Esophagus muscularis mucosa (tissue), 4 donors: Measurements from ENCODE around the gene ZNF22. TPM values are rescaled to one million over a fixed set of nuclear protein-coding genes. Genes with fewer than 3 reads are reported as not detected.

ENCODE experiments used
- DNase-seq: peaks from one replicate; pipeline ENCODE4 v3.0.0-alpha.2; 2017; ENCODE audit errors: extremely low spot score
- H3K27ac ChIP-seq, 4 donors: fragments of 200-600 bp; sonication (generic); replicated peaks in 1 of 4; 1 replicate in 3 of 4; 2 replicates in 1 of 4; pipeline ENCODE4 v1.5.1; 2016 to 2019; ENCODE audit warnings: mild to moderate bottlenecking in 1 of 4
- H3K27me3 ChIP-seq, 4 donors: fragments of 200-600 bp; sonication (generic); one replicate each; pipeline versions ENCODE4 v1.5.1 to v1.6.0; 2016 to 2019
- H3K36me3 ChIP-seq, 4 donors: fragments of 200-600 bp; sonication (generic); one replicate each; pipeline ENCODE4 v1.5.1; 2016 to 2019
- H3K4me1 ChIP-seq, 4 donors: fragments of 200-600 bp; sonication (generic); one replicate each; pipeline ENCODE4 v1.5.1; 2016 to 2019
- H3K4me3 ChIP-seq, 4 donors: fragments of 200-600 bp; sonication (generic); 1 replicate in 2 of 4; 2 replicates in 2 of 4; pipeline ENCODE4 v1.5.1; 2016 to 2019; ENCODE audit warnings: mild to moderate bottlenecking in 4 of 4, moderate library complexity in 1 of 4
- H3K9me3 ChIP-seq, 4 donors: fragments of 200-600 bp; sonication (generic); 1 replicate in 3 of 4; 2 replicates in 1 of 4; pipeline ENCODE4 v1.5.1; 2016 to 2019
- EP300 ChIP-seq: sonication (generic); formaldehyde crosslinking; IDR thresholded peaks from one replicate; pipeline ENCODE4 v1.6.1; 2017; ENCODE audit warnings: antibody characterized with exemption
- POLR2A ChIP-seq: fragments of 450-650 bp; IDR thresholded peaks from one replicate; pipeline ENCODE4 v1.6.1; 2017; ENCODE audit warnings: antibody characterized with exemption, moderate library complexity, mild to moderate bottlenecking, low read depth
- POLR2AphosphoS5 ChIP-seq, 2 donors: sonication (generic); formaldehyde crosslinking; IDR thresholded peaks; one replicate each; pipeline ENCODE4 v1.6.1; 2017; ENCODE audit warnings: antibody characterized with exemption in 2 of 2
- WGBS: methylation state at CpG from one replicate; pipeline ENCODE4 v1.1.5; 2018; 5-methylcytosine and 5-hydroxymethylcytosine counted together
- intact Hi-C: fragments of 100-400 bp; cut with DNase I; formaldehyde crosslinking; loops from one replicate; pipeline ENCODE4 v1.15.1; 2023
- total RNA-seq, 4 donors: library from RNA; depleted of rRNA; stranded (reverse); fragments of >200 nt; gene quantifications; one replicate each; pipeline versions ENCODE4 v1.1.0 to v1.2.1, GENCODE V29; 2016
- TF ChIP-seq, protein P1 (sequence below), 3 experiments: fragments of 200-600 bp in 2 of 3; fragments of 450-650 bp in 1 of 3; sonication (generic) in 2 of 3; IDR thresholded peaks; one replicate each; pipeline ENCODE4 v1.5.1; 2017 to 2019; ENCODE audit warnings: antibody characterized with exemption in 3 of 3, mild to moderate bottlenecking in 2 of 3, moderate library complexity in 1 of 3

Gene ZNF22
- total RNA-seq, 4 donors from 2014 or later, result 17.5 to 24.4 (median 19.5) TPM

DNA sequence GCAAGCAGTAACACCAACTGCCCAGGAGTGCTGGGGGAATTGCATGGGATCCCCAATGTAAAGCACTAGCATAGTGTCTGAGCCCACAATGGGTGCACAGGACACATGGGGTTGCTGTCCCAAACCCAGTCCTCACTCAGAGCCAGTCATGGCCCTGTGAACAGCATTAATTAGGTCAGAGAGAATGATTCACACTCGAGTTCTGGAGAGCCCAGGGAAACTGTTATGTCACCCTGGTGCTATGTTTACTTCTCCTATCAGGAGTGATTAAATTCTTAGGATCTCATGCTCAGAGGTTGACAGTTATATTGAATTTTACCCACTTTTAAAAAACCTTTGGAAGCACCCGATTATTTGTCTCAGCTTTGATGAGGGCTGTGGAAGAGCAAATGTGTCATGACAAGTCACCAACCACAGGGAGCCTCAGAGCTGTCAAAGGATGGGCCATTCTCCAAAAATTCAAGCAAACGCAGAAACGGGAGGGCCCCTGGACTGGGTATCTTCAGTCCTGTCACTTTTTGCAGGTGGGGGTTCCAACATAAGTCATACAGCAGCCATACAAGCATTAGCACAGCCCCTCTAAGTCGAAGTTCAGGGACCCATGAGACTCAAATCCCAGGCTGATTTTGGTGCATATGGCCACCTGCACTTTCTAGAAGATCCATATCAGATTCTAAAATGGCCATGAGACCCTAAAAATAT lies 42.4 kb upstream of the ZNF22 start:
- Histone ChIP-seq H3K36me3 (peaks cover 0 to 20% (median 4%) of the 10 kb centered on the region in 4 donors), H3K4me3 (peak overlapping the region; percentile 72 to 83 (median 72)), H3K27me3 (no peaks in the 10 kb centered on the region), H3K27ac (peak overlapping the region; percentile 87 to 93 (median 90)), H3K4me1 (peaks cover 50 to 64% (median 55%) of the 10 kb centered on the region in 4 donors), H3K9me3 (no peaks in the 10 kb centered on the region)
- peak; percentile 18 to 48 for TF ChIP-seq POLR2AphosphoS5 (IDR thresholded peaks at IDR 0.05)
- TF ChIP-seq, protein P1, sequence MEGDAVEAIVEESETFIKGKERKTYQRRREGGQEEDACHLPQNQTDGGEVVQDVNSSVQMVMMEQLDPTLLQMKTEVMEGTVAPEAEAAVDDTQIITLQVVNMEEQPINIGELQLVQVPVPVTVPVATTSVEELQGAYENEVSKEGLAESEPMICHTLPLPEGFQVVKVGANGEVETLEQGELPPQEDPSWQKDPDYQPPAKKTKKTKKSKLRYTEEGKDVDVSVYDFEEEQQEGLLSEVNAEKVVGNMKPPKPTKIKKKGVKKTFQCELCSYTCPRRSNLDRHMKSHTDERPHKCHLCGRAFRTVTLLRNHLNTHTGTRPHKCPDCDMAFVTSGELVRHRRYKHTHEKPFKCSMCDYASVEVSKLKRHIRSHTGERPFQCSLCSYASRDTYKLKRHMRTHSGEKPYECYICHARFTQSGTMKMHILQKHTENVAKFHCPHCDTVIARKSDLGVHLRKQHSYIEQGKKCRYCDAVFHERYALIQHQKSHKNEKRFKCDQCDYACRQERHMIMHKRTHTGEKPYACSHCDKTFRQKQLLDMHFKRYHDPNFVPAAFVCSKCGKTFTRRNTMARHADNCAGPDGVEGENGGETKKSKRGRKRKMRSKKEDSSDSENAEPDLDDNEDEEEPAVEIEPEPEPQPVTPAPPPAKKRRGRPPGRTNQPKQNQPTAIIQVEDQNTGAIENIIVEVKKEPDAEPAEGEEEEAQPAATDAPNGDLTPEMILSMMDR (IDR thresholded peaks at IDR 0.05), result no peak
- intact Hi-C loops, result no loop called here
- DNase-seq, result no peak
- 43% methylated on average over 5 of the region's 5 CpGs for WGBS

DNA sequence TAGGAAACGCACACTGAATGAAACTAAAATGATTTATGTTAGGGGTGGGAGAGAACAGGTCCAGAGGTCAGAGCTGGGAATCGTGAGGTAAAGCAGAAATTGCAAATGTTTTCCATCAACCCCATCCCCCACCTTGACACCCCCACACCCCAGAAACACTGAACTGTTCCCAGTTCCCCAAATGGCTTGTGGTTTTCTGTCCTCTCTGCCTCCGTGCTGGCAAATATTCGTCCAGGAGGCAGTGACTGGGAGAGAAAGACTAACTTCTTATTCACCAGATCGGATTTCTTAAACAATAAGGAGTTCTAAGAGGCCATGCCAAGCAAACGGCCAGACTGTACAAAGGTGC lies 41.9 kb upstream of the ZNF22 start:
- peaks cover 50 to 67% (median 60%) of the 10 kb centered on the region in 4 donors for H3K4me1 ChIP-seq
- H3K36me3 ChIP-seq, result peaks cover 0 to 14% (median 4%) of the 10 kb centered on the region in 4 donors
- H3K27ac ChIP-seq, result peak overlapping the region; percentile 87 to 93 (median 90)
- H3K4me3 ChIP-seq, result peak overlapping the region; percentile 72 to 83 (median 72)
- TF ChIP-seq POLR2AphosphoS5 (IDR thresholded peaks at IDR 0.05) (no peak), EP300 (no peak), POLR2A (no peak)
- TF ChIP-seq, protein P1 (IDR thresholded peaks at IDR 0.05), result no peak
- H3K27me3 ChIP-seq, result no peaks in the 10 kb centered on the region
- H3K9me3 ChIP-seq, result no peaks in the 10 kb centered on the region
- intact Hi-C loops, result no loop called here
- WGBS, result 2% methylated on average over 6 of the region's 6 CpGs
- DNase-seq, result no peak

DNA sequence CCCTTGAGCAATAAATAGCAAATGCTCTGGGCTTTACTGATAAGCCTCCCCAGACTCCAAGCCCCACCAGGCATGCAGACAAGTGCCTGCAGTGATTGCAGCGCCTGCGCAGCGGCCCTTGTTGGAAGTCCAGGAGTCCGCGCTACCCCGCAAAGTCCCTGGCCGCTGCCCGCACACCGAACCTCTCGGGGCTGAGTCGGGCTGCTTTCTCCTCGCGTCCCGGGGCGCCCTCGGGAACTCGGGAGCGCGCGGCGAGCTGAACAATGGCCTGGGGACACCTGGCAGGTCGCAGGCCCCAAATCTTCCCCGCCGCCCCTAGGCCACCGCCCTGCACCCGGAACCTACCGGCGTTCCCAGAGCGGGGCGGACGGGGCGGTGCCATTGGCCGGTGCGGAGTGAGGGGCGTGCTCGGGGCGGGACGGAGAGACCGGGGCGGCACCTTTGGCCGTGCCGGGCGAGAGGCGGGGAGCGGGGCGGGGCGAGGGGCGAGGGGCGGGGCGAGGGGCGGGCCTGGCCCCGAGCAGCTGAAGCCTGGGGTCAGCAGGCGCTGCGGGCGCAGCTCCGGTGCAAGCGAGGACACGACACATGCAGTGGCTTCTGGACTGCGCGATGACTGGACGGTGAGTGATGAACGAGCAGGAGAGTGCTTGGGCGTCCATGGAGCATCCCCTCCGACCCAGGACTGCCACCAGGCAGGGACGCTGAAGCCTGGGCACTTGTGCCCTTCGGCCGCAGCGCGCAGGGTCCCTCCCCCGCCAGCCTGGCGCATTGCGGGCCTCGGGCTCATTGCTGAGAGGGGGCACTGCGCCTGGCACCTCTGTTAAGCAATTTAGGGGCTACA lies 41.3 kb upstream of the ZNF22 start, which contains the start of gene RASSF4:
RASSF4 (plus strand) TSS at position 556 of the 841 bp plus-strand sequence. CDS start 10,401 bp downstream, outside the sequence.
- peaks cover 51 to 69% (median 66%) of the 10 kb centered on the region in 4 donors for H3K4me1 ChIP-seq
- peak within 1 kb of the TSS; percentile 72 to 83 (median 72) for H3K4me3 ChIP-seq
- no peak for TF ChIP-seq EP300
- peak; percentile 89 to 96 for TF ChIP-seq POLR2AphosphoS5 (IDR thresholded peaks at IDR 0.05)
- TF ChIP-seq, protein P1 (IDR thresholded peaks at IDR 0.05), result peak in 1 of 3 experiments; percentile 10
- TF ChIP-seq POLR2A, result peak; percentile 84
- intact Hi-C loops, result no loop called here
- H3K36me3 ChIP-seq, result peaks cover 0 to 13% (median 4%) of the 10 kb centered on the region in 4 donors
- no peaks in the 10 kb centered on the region for H3K9me3 ChIP-seq
- WGBS, result 0% methylated on average over 12 of the region's 74 CpGs
- no peaks in the 10 kb centered on the region for H3K27me3 ChIP-seq
- H3K27ac ChIP-seq, result peak within 1 kb of the TSS; percentile 87 to 93 (median 90)
- DNase-seq, result peak; percentile 98

DNA sequence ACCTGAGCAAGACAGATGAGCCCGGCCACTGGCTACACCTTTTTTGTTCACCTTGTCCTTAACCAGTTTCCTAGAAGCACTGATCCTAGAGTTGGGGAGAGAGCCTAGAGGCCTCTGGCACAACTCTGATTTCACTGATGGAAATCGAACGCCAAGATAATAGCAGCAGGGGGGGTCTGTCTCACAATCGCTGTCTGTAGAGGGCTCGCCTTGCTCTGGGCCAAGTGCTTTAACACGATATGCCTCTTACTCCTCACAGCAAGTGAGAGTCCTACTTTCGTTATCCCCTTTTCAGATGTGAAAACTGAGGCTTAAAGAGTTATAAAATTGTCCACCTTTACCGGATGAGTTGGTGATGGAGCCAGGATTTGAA lies 40.6 kb upstream of the ZNF22 start:
- peak overlapping the region; percentile 87 to 93 (median 90) for H3K27ac ChIP-seq
- no peaks in the 10 kb centered on the region for H3K27me3 ChIP-seq
- intact Hi-C loops, result no loop called here

More for the DNA sequence above, 40.6 kb upstream of the ZNF22 start:
- no peak for DNase-seq
- Histone ChIP-seq H3K9me3 (no peaks in the 10 kb centered on the region), H3K4me1 (peaks cover 52 to 75% (median 72%) of the 10 kb centered on the region in 4 donors), H3K4me3 (peak overlapping the region; percentile 72 to 83 (median 72)), H3K36me3 (peaks cover 0 to 13% (median 4%) of the 10 kb centered on the region in 4 donors)
- no peak for TF ChIP-seq POLR2AphosphoS5 (IDR thresholded peaks at IDR 0.05)
- 38% methylated on average over 8 of the region's 8 CpGs for WGBS
